Measurements from ENCODE around the gene AK2.

GRCh38 chr1:32991819-32992488 is 44.7 kb downstream of the AK2 start:
- TF ChIP-seq, protein P1, sequence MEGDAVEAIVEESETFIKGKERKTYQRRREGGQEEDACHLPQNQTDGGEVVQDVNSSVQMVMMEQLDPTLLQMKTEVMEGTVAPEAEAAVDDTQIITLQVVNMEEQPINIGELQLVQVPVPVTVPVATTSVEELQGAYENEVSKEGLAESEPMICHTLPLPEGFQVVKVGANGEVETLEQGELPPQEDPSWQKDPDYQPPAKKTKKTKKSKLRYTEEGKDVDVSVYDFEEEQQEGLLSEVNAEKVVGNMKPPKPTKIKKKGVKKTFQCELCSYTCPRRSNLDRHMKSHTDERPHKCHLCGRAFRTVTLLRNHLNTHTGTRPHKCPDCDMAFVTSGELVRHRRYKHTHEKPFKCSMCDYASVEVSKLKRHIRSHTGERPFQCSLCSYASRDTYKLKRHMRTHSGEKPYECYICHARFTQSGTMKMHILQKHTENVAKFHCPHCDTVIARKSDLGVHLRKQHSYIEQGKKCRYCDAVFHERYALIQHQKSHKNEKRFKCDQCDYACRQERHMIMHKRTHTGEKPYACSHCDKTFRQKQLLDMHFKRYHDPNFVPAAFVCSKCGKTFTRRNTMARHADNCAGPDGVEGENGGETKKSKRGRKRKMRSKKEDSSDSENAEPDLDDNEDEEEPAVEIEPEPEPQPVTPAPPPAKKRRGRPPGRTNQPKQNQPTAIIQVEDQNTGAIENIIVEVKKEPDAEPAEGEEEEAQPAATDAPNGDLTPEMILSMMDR (conservative IDR thresholded peaks at IDR 0.05), result no peak
- TF ChIP-seq ZFX (IDR thresholded peaks at IDR 0.05), result no peak
